ENCODE measurements around the gene SOX30. TPM values are rescaled to one million over a fixed set of nuclear protein-coding genes. Genes with fewer than 3 reads are reported as not detected.
A peak's percentile ranks its signal among the peaks of the same experiment; 100 is the strongest.

SOX30 gene
- total RNA-seq, 2 donors from 2014 or later, result 0.89 TPM; not detected in 1

- no peaks in the 10 kb centered on the region for H3K36me3 ChIP-seq
- H3K4me1 ChIP-seq, result no peaks in the 10 kb centered on the region
- no peaks in the 10 kb centered on the region for H3K27me3 ChIP-seq
- H3K4me3 ChIP-seq, result no peak overlapping the region
- no peaks in the 10 kb centered on the region for H3K9me3 ChIP-seq
- no peak for TF ChIP-seq CTCF (IDR thresholded peaks at IDR 0.05)
- DNase-seq (ENCODE audit: low spot score), result no peak
- H3K27ac ChIP-seq, result no peak overlapping the region
Observed at GRCh38 chr5:157665467-157666070, 13.3 kb upstream of the SOX30 start.

DNA sequence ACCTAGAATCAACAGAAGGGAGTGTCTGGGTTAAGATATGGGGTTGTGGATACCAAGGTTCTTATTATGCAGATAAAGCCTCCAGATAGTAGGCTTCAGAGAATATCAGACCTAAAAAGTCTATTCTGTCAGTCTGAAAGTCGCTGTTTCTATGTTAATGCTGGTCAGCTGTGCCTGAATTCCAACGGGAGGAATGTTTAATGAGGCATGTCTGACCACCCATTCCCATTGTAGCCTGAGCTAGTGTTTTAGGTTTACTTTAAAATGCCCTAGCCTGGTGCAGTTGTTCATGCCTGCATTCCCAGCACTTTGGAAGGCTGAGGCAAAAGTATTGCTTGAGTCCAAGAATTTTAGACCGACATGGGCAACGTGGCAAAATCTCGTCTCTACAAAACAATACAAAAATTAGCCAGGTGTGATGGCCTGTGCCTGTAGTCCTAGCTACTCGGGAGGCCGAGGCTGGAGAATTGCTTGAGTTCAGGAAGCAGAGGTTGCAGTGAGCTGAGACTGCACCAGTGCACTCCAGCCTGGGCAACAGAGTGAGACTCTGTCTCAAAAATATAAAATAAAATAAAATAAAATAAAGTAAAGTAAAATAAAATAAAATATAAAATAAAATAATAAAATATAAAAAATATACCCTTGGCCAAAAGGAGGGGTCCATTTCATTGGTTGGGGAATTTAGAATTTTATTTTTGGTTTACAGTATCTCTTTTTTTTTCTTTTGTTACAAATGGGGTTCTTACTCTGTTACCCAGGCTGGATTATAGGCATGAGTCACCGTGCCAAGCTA lies 7.8 kb upstream of the SOX30 start:
- H3K9me3 ChIP-seq, result peaks cover 0 to 10% of the 10 kb centered on the region in 2 donors
- no peak for DNase-seq (ENCODE audit: low spot score)
- H3K4me3 ChIP-seq, result no peak overlapping the region
- no peaks in the 10 kb centered on the region for H3K4me1 ChIP-seq
- H3K27ac ChIP-seq, result no peak overlapping the region
- H3K27me3 ChIP-seq, result no peaks in the 10 kb centered on the region
- no peak for TF ChIP-seq CTCF (IDR thresholded peaks at IDR 0.05)
- H3K36me3 ChIP-seq, result no peaks in the 10 kb centered on the region

DNA sequence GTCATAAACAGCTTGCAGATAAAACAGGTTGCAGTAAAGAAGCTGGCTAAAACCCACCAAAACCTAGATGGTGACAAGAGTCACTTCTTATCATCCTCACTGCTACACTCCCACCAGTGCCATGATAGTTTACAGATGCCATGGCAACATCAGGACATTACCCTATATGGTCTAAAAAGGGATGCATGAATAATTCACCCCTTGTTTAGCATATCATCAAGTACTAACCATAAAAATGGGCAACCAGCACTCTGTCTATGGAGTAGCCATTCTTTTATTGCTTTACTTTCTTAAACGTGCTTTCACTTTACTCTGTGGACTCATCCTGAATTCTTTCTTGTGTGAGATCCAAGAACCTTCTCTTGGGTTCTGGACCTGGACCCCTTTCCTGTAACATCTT lies 6.7 kb upstream of the SOX30 start:
- H3K27me3 ChIP-seq, result no peaks in the 10 kb centered on the region
- TF ChIP-seq CTCF (IDR thresholded peaks at IDR 0.05), result no peak
- DNase-seq (ENCODE audit: low spot score), result no peak
- H3K36me3 ChIP-seq, result no peaks in the 10 kb centered on the region
- H3K4me1 ChIP-seq, result no peaks in the 10 kb centered on the region
- H3K9me3 ChIP-seq, result peaks cover 0 to 10% of the 10 kb centered on the region in 2 donors
- H3K4me3 ChIP-seq, result no peak overlapping the region
- no peak overlapping the region for H3K27ac ChIP-seq

DNA sequence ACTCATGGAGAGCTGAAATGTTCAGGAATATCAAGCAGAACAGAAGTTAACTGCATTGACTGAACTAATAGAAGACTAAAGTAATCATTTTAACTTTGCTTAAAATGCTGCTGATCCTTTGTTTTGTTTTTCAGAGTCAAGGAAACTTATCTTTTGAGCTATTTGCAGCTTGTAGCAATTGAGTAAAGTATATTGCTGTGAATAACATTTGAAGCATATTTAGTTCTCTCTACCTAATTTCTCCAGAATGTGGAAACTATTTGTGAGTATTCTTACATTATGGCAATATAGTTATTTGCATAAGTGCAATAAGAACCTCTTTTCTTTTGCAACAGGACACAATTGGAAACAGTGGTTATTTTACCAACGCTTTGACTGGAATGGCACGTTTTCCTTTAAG lies 5.3 kb upstream of the SOX30 start:
- peaks cover 0 to 10% of the 10 kb centered on the region in 2 donors for H3K9me3 ChIP-seq
- no peak overlapping the region for H3K4me3 ChIP-seq
- H3K36me3 ChIP-seq, result no peaks in the 10 kb centered on the region
- H3K27me3 ChIP-seq, result no peaks in the 10 kb centered on the region
- no peak for DNase-seq (ENCODE audit: low spot score)
- H3K4me1 ChIP-seq, result no peaks in the 10 kb centered on the region
- no peak for TF ChIP-seq CTCF (IDR thresholded peaks at IDR 0.05)
- no peak overlapping the region for H3K27ac ChIP-seq

DNA sequence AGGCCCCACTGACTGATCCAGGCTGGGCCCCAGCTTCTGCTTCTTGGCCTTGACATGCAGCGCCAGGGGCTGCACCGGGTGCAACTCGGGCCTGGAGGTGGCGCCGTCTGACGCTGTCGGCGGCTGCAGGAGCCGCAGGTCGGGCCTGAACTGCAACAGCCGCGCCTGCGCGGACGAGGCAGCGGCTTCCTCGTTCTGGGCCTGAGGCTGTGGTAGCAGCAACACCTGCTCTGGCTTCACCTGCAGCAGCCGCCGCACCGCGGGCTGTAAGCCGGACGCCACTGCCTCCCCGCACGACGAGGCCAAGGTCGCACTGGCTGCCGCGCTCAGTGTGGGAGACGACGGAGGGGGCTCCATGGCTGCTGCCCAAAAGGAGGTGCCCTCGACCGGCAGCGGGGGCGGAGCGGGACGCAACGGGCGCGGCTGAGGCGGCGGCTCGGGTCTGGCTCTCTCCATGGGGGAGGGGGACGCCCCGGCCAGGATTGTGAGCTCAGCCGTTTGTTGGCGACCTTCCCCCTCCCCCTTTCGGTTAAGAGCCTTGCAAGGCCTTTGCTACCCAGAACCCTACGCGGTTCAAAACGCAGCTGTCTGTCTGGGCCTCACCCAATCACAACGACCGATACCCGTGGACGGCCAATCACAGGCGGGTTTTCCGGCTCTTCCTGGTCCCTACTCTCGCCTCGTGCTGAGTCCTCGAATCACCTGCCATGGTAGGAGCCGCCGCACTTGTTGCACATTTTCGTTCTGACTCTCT lies 438 bp downstream of the SOX30 start:
- peaks cover 0 to 1% of the 10 kb centered on the region in 2 donors for H3K9me3 ChIP-seq
- H3K36me3 ChIP-seq, result no peaks in the 10 kb centered on the region
- DNase-seq (ENCODE audit: low spot score), result no peak
- no peaks in the 10 kb centered on the region for H3K27me3 ChIP-seq
- H3K27ac ChIP-seq, result peak overlapping the region in 1 of 2 donors; percentile 22
- H3K4me3 ChIP-seq, result peak overlapping the region; percentile 36 to 58
- TF ChIP-seq CTCF (IDR thresholded peaks at IDR 0.05), result peak in 1 of 2 donors; percentile 58
- H3K4me1 ChIP-seq, result peaks cover 0 to 9% of the 10 kb centered on the region in 2 donors

Data from right atrium auricular region (tissue), 2 donors.